NCI-H1436 treated with DMSO at 0.1 percent for 48 hours (cell line): Measurements from ENCODE around the gene STXBP6.

ENCODE experiments used
- DNase-seq: peaks from one replicate; lab custom pipeline; 2025; lab: John Stamatoyannopoulos, UW

STXBP6 gene

DNA sequence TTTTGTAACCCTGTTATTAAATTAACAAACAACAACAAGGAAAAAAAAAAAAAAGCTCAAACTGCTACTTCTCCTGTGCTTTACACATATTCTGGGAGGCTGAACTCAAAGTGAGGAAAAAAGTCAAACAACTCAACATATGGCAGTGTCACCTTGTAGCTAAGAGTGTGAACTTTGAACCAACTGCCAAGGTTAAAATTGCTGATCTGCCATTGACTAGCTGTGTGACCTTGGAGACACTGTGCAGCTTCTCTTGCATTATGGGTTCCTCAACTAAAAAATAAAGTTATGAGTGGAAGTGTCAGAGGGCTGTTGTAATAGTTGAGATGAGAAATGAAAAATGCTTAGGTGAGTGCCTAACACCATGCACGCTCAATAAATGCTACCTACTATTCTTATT lies 34.2 kb downstream of the STXBP6 start:
- no peak for DNase-seq

- no peak for DNase-seq
These were observed 35.5 kb downstream of the STXBP6 start for GRCh38 chr14:25014440-25014839.

GRCh38 chr14:25011095-25011494 lies 38.9 kb downstream of the STXBP6 start:
- DNase-seq: no peak

GRCh38 chr14:25010471-25010870 lies 39.5 kb downstream of the STXBP6 start:
- DNase-seq: no peak

- no peak for DNase-seq
These were observed 40.1 kb downstream of the STXBP6 start for GRCh38 chr14:25009891-25010290.

GRCh38 chr14:25007832-25008231 lies 42.1 kb downstream of the STXBP6 start:
- no peak for DNase-seq

GRCh38 chr14:25006961-25007795 lies 42.8 kb downstream of the STXBP6 start:
- DNase-seq: no peak

DNA sequence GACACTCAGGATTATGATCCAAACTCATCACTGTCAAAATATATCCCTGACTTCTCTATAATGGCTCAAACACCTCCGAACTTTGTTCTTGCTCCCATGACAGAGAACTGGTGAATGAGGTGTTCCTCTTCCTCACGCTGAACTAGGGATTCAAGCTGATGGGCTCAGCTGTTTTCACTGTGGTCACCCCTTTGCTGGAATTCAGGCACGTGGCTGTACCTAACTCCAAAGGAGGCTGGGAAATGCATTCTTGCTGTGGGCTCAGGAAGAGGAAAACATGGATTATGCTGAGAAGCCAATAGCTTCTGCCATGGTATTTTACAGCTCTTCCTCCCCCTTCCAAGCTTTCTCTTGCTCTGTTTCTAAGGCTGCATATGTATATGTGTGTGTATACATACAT lies 43.9 kb downstream of the STXBP6 start:
- no peak for DNase-seq

GRCh38 chr14:25004389-25004809 lies 45.5 kb downstream of the STXBP6 start:
- no peak for DNase-seq

DNA sequence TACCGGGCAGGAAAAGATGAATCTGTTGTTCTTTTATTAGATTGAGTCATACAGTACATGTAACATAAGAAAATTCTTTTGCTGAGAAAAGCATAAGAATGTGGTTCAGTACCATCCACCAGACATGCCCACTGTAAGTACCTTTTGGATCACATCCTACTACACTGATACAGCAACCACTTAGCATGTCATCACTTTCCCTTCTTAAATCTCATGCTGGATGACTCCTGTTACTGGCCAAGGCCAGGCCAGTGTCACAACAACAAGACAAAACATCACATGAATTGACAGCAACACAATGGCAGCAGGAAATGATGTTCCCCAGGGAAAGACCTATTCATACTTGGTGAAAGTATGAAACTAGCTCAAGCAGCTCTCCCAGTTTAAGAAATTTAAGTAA lies 46.4 kb downstream of the STXBP6 start:
- no peak for DNase-seq

DNA sequence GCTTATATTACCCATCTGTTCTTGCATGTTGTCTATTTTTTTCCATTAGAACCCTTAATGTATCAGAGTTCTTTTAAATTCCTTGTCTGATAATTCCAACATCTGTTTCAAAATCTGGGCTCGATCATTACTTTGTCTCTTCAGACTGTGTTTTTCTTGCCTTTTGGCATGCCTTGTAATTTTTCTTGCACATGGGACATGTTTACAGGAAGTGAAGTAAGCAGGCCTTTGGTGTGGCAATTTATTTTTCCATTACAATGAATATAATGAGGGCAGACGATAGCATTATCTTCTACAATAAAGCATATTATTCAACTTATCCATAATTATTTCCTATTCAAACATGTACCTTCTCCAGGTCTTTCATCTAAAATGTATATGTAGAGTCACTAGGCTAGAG lies 48.3 kb downstream of the STXBP6 start:
- DNase-seq: no peak

DNA sequence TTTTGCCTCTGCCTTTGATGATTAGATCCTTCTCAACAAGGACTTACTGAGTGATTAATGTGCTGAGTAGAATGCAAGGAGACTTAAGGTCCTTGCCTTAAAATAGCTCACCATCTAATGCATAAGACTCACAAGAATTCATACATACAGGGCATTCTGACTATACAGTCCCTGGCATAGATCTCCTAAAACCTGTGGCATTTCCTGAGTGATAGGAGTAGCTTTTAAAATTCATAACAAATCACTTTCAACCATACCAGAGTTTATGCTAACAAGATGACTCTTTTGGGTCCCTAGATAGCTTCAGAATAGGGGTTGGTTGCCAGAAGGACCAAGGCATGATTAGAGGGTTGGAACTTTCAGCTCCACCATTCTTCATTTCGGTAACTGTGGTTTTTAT lies 48.8 kb downstream of the STXBP6 start:
- no peak for DNase-seq

DNA sequence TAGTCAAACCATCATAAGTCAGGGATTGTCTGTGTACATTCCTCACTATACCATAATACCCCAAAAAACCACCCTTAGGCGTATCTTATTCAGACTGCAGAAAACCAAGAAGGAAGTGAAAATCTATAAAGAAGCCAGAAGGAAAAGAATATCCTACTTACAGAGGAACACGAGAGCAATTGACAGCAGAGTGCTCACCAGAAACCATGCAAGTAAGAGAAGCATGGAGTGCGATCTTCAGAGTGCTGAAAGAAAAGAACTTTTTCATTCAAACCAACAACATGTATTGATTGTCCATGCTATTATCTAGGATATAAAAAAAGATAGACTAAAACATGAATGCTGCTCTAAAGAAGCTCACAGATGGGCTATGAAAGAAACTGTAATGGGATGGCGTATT lies 50.8 kb downstream of the STXBP6 start:
- DNase-seq: no peak

- DNase-seq: no peak
These were observed 52.8 kb downstream of the STXBP6 start for GRCh38 chr14:24996930-24997725.

DNA sequence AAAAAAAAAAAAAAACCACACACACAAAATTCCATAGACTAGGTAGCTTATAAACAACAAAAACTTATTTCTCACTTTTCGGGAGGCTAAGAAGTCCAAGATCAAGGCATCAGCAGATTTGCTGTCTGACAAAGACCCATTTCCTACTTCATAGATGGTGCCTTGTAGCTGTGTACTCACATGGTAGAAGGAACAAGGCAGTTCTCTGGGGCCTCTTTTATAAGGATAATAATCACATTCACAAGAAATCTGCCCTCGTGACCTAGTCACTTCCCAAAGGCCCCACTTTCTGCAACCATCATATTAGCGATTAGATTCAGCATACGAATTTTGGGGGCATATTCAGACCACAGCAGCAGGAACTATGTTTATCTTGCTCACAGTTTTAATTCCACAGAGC lies 54.9 kb downstream of the STXBP6 start:
- DNase-seq: no peak

DNA sequence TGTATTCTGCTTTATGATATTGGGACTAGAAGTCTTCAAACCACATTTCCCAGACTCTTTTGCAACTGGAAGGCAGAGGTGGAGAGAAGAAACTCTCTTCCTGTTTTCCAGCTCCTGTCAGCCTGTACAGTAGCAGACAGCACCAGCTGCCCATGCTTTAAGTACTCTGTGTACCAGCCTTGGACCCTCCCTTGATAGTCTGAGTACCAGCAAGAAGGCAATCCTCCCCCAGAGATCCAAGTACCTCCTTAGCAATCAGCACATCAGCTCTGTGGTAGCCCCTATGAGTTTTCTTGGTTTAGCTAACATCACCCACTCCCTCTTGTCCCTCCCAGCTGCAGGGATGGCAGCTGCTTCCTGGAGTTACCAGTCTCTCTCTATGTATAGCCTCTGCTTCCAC lies 56.3 kb downstream of the STXBP6 start:
- no peak for DNase-seq

DNA sequence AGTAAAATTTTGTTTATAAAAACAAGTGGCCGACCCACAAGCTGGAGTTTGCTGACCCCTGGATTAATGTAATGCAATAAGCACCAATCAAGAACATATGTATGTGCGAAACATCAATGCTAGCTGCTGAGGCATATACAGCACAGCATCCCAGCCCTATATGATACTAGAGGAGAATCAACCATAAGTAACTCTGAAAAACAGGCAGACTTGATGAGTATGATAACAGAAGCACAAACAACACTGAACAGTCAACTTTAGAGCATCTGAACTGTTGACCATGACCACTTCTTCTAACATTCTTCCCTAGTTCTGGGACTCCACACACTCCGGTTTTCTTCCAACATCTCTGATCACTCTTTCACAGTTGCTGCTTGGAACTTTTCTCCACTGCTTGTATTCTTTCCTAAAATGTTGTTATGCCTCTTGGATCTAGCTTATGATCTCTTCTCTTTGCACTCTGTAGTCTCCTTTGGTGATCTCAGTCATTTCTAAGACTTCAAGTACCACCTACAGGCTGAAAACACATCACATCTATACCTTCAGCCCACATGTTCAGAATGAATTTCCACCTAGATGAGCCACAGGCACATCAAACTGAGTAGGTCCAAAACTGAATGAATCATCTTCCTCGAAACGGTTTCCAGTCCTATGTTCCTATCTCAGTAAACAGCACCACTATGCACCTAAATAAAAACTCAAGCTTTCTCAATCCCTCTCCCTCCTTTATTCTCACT lies 57.2 kb downstream of the STXBP6 start:
- no peak for DNase-seq

- no peak for DNase-seq
These were observed 58.1 kb downstream of the STXBP6 start for GRCh38 chr14:24991821-24992220.

DNA sequence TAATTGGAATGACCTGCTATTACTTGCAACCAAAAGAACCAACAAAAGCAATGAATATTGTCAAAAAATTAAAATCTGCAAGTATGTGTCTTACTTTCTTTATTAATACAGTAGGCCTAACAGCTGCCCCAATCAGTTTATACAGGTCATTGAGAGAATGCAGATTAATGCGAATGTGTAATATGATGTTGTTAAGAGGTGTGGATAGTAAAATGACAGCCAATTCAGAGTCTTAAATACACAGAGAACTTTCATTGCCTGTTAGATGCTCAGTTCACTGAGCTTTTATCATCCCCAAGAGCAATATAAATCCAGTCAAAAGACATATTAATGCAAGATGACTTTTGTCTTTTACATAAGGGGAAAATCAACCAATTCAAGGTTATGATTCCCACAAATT lies 58.7 kb downstream of the STXBP6 start:
- DNase-seq: no peak

- no peak for DNase-seq
These were observed 59.2 kb downstream of the STXBP6 start for GRCh38 chr14:24990773-24991172.

DNA sequence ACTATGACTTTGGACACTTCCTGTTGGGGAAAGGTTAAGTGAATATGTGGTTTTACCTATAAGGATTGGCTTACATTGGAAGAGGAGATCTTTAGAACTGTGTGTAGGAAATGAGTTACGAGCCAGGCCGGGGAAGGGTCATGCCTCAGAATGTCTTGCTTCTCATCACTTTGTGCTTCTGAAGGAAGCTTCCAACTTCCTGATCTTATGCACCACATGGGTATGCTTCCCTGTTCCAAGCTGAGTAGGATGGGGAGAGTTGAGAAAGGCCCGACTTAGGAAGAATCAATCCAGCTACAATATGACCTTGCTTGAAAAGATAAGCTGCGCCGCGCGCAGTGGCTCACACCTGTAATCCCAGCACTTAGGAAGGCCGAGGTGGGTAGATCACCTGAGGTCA lies 59.9 kb downstream of the STXBP6 start:
- DNase-seq: no peak

DNA sequence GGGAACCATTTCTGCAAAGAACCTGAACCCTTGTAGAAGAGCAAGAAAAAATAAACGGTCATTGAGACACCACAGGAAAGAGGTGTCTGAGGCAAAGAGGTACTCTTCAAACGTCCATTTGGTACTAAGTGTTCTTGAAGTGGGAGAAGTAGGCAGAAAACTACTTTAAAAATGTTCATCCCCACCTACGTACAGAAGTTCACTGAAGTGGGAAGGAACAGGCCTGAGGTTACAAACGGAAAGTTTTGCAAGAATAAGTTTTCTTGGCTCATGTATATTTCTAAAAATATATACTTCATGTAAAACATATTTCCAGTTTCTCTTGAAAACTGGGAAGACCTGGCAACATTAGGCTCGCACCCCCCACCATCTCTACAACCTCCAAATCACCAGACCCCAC lies 61.2 kb downstream of the STXBP6 start:
- DNase-seq: no peak
